KOPT-K1 (cell line): ENCODE measurements around the gene CDKN2B-AS1.

Experiments
- H3K27ac ChIP-seq: fragments of 200-600 bp; sonication (generic); 2 replicates; pipeline ENCODE4 v1.5.1; 2016; ENCODE audit warnings: antibody characterized with exemption, mild to moderate bottlenecking, low read depth, low read length; ENCODE audit not compliant: poor library complexity, severe bottlenecking
- H3K36me3 ChIP-seq: fragments of 200-600 bp; sonication (generic); 2 replicates; pipeline ENCODE4 v1.5.1; 2017; ENCODE audit warnings: antibody characterized with exemption, mild to moderate bottlenecking, low read length, moderate library complexity; ENCODE audit not compliant: insufficient read depth
- H3K9me3 ChIP-seq: fragments of 200-600 bp; sonication (generic); 2 replicates; pipeline ENCODE4 v1.5.1; 2017; ENCODE audit warnings: antibody characterized with exemption, low read length, mild to moderate bottlenecking; ENCODE audit not compliant: insufficient read depth, poor library complexity, severe bottlenecking

The CDKN2B-AS1 gene

GRCh38 chr9:22143799-22144625 lies 149.4 kb downstream of the CDKN2B-AS1 start:
- Histone ChIP-seq H3K9me3 (no peaks in the 10 kb centered on the region), H3K27ac (no peak overlapping the region), H3K36me3 (no peaks in the 10 kb centered on the region)

- H3K36me3 ChIP-seq, result no peaks in the 10 kb centered on the region
- H3K27ac ChIP-seq, result no peak overlapping the region
- H3K9me3 ChIP-seq, result no peaks in the 10 kb centered on the region
Measured at GRCh38 chr9:22146604-22147003, 152.0 kb downstream of the CDKN2B-AS1 start.

- no peak overlapping the region for H3K27ac ChIP-seq
- no peaks in the 10 kb centered on the region for H3K36me3 ChIP-seq
- no peaks in the 10 kb centered on the region for H3K9me3 ChIP-seq
Measured at GRCh38 chr9:22147813-22148527, 153.4 kb downstream of the CDKN2B-AS1 start.

- H3K27ac ChIP-seq, result no peak overlapping the region
- no peaks in the 10 kb centered on the region for H3K36me3 ChIP-seq
- no peaks in the 10 kb centered on the region for H3K9me3 ChIP-seq
Measured at GRCh38 chr9:22148528-22148875, 153.9 kb downstream of the CDKN2B-AS1 start.

- no peaks in the 10 kb centered on the region for H3K36me3 ChIP-seq
- H3K9me3 ChIP-seq, result no peaks in the 10 kb centered on the region
- no peak overlapping the region for H3K27ac ChIP-seq
Measured at GRCh38 chr9:22148876-22149637, 154.5 kb downstream of the CDKN2B-AS1 start.

- no peaks in the 10 kb centered on the region for H3K9me3 ChIP-seq
Measured at GRCh38 chr9:22154064-22154463, 159.5 kb downstream of the CDKN2B-AS1 start.

GRCh38 chr9:22156586-22156985 lies 162.0 kb downstream of the CDKN2B-AS1 start:
- no peak overlapping the region for H3K27ac ChIP-seq
- no peaks in the 10 kb centered on the region for H3K36me3 ChIP-seq
- no peaks in the 10 kb centered on the region for H3K9me3 ChIP-seq

More at GRCh38 chr9:22154064-22154463, 159.5 kb downstream of the CDKN2B-AS1 start:
- Histone ChIP-seq H3K27ac (no peak overlapping the region), H3K36me3 (no peaks in the 10 kb centered on the region)

- Histone ChIP-seq H3K36me3 (no peaks in the 10 kb centered on the region), H3K27ac (no peak overlapping the region)
Measured at GRCh38 chr9:22157276-22157675, 162.7 kb downstream of the CDKN2B-AS1 start.

GRCh38 chr9:22157828-22158227 lies 163.2 kb downstream of the CDKN2B-AS1 start:
- no peaks in the 10 kb centered on the region for H3K36me3 ChIP-seq
- no peak overlapping the region for H3K27ac ChIP-seq

More at GRCh38 chr9:22157276-22157675, 162.7 kb downstream of the CDKN2B-AS1 start:
- H3K9me3 ChIP-seq, result no peaks in the 10 kb centered on the region

GRCh38 chr9:22158271-22158670 lies 163.7 kb downstream of the CDKN2B-AS1 start:
- H3K27ac ChIP-seq, result no peak overlapping the region
- H3K9me3 ChIP-seq, result no peaks in the 10 kb centered on the region
- H3K36me3 ChIP-seq, result no peaks in the 10 kb centered on the region

More at GRCh38 chr9:22157828-22158227, 163.2 kb downstream of the CDKN2B-AS1 start:
- H3K9me3 ChIP-seq, result no peaks in the 10 kb centered on the region

- no peaks in the 10 kb centered on the region for H3K36me3 ChIP-seq
- no peaks in the 10 kb centered on the region for H3K9me3 ChIP-seq
- no peak overlapping the region for H3K27ac ChIP-seq
Measured at GRCh38 chr9:22158927-22159346, 164.3 kb downstream of the CDKN2B-AS1 start.

- H3K27ac ChIP-seq, result no peak overlapping the region
- H3K9me3 ChIP-seq, result no peaks in the 10 kb centered on the region
- no peaks in the 10 kb centered on the region for H3K36me3 ChIP-seq
Measured at GRCh38 chr9:22159586-22159985, 165.0 kb downstream of the CDKN2B-AS1 start.

GRCh38 chr9:22160221-22160620 lies 165.6 kb downstream of the CDKN2B-AS1 start:
- Histone ChIP-seq H3K27ac (no peak overlapping the region), H3K36me3 (no peaks in the 10 kb centered on the region)

GRCh38 chr9:22165144-22165543 lies 170.6 kb downstream of the CDKN2B-AS1 start:
- H3K9me3 ChIP-seq, result no peaks in the 10 kb centered on the region
- H3K36me3 ChIP-seq, result no peaks in the 10 kb centered on the region
- H3K27ac ChIP-seq, result peak overlapping the region; percentile 24

More at GRCh38 chr9:22160221-22160620, 165.6 kb downstream of the CDKN2B-AS1 start:
- H3K9me3 ChIP-seq, result no peaks in the 10 kb centered on the region

- Histone ChIP-seq H3K36me3 (no peaks in the 10 kb centered on the region), H3K27ac (no peak overlapping the region), H3K9me3 (no peaks in the 10 kb centered on the region)
Measured at GRCh38 chr9:22169243-22169642, 174.7 kb downstream of the CDKN2B-AS1 start.
